ENCODE data around the gene SCN10A.

GRCh38 chr3:38793721-38794120, 22.3 kb downstream of the SCN10A start:
- no peak for TF ChIP-seq PYGO2 (tag; IDR thresholded peaks at IDR 0.05)
- no peak for TF ChIP-seq FOS (IDR thresholded peaks at IDR 0.05; ENCODE audit: extremely low read depth, insufficient read length)
- TF ChIP-seq ZFP91 (CRISPR knock-in tag; IDR thresholded peaks at IDR 0.05), result no peak
